Psoas muscle (tissue), 8 donors: ENCODE results near the gene STIMATE. TPM values are rescaled to one million over a fixed set of nuclear protein-coding genes. Genes with fewer than 3 reads are reported as not detected.
A peak's percentile ranks its signal among the peaks of the same experiment; 100 is the strongest.

Source experiments
- ATAC-seq, 4 donors: fragments of 200-7000 bp; cut with Tn5 transposase; one replicate each; pipeline ENCODE4 v1.9.1; 2020; ENCODE audit warnings: moderate library complexity in 3 of 4, mild to moderate bottlenecking in 2 of 4
- DNase-seq, 2 donors: peaks; one replicate each; pipeline ENCODE4 v3.0.0-alpha.2; 2020
- H3K27ac ChIP-seq: fragments of 200-600 bp; one replicate; pipeline ENCODE4 v1.8.0; 2022
- H3K27me3 ChIP-seq, 3 donors: fragments of 200-600 bp in 1 of 3; one replicate each; pipeline versions ENCODE4 v1.6.1 to v1.8.0; 2013 to 2022; ENCODE audit warnings: low read length in 2 of 3, mild to moderate bottlenecking in 2 of 3, moderate library complexity in 1 of 3; ENCODE audit not compliant: insufficient read depth in 3 of 3
- H3K36me3 ChIP-seq, 2 donors: fragments of 200-600 bp in 1 of 2; one replicate each; pipeline versions ENCODE4 v1.6.1 to v1.8.0; 2013 to 2022; ENCODE audit warnings: low read depth in 1 of 2, mild to moderate bottlenecking in 1 of 2, moderate library complexity in 1 of 2; ENCODE audit not compliant: insufficient read depth in 1 of 2
- H3K4me1 ChIP-seq: fragments of 200-600 bp; one replicate; pipeline ENCODE4 v1.8.0; 2022
- H3K4me3 ChIP-seq: fragments of 200-600 bp; one replicate; pipeline ENCODE4 v1.8.0; 2022; ENCODE audit warnings: mild to moderate bottlenecking
- H3K9me3 ChIP-seq: fragments of 200-600 bp; one replicate; pipeline ENCODE4 v1.8.0; 2022
- WGBS, 3 donors: extraction: QIAGEN DNeasy Blood & Tissue Kit; methylation state at CpG; one replicate each; pipeline versions ENCODE4 v1.1.6 to v1.1.7; 2013; 5-methylcytosine and 5-hydroxymethylcytosine counted together
- intact Hi-C, 2 donors: fragments of 100-400 bp; cut with DNase I; formaldehyde crosslinking; loops; one replicate each; pipeline versions ENCODE4 v1.11.0 to v1.14.2; 2022
- polyA plus RNA-seq, 3 donors: library from polyadenylated mRNA; stranded (reverse); fragments of 200-250 nt; gene quantifications; one replicate each; pipeline ENCODE4 v1.2.3, GENCODE V29; 2013
- total RNA-seq, 4 donors: library from RNA; stranded (reverse); fragmentation: NEBNext Ultra II Directional in 2 of 4; extraction: Animal tissue kit (Norgen Biotek cat#: 25700) in 2 of 4; gene quantifications; one replicate each; pipeline versions ENCODE4 v1.2.1 to v1.2.4, GENCODE V29; 2021 to 2023
- TF ChIP-seq, protein P1 (sequence below): fragments of 200-600 bp; IDR thresholded peaks from one replicate; pipeline ENCODE4 v1.8.0; 2022; ENCODE audit warnings: antibody characterized with exemption
- donor health status: healthy with polysubstance abuse.
- donor health status: DM: no; HTN: no; CAD: no; lungs with moderate emphysema.
- donor health status: Bipolar disorder and iron deficiency.
- donor health status: healthy.
- donor health status: DM: yes; HTN: yes; CAD: no.
- donor health status: DM: no; HTN: no; CAD: no.
- donor health status: DM: no; HTN: no; CAD: no.
- donor health status: DM: yes; HTN: yes; CAD: no.

Gene STIMATE
- total and polyA plus RNA-seq, 7 donors = 3.5 to 22.3 (median 10.2) TPM

DNA sequence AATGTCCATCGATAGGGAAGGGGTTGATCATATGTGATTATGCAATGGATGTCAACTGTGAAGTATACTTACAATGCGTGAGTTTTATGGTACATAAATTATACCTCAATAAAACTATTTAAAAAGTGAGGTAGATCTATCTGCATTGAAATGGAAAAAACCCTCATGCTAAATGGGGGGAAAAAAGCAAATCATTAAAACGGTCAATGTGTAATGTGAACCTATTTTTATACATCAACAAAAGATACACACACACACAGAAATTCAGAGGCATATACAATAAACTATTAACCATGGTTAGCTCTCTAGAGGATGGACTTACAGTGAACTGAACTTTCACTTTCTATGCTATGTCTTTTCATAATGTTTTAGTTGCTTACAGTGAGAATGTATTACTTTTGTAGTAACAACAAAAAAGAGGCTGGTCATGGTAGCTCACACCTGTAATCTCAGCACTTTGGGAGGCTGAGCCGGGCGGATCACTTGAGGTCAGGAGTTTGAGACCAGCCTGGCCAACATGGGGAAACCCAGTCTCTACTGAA, 23.1 kb downstream of the STIMATE start:
- Histone ChIP-seq H3K4me3 (no peak overlapping the region), H3K27me3 (no peaks in the 10 kb centered on the region), H3K9me3 (no peaks in the 10 kb centered on the region), H3K4me1 (peaks cover 14% of the 10 kb centered on the region), H3K36me3 (peaks cover 0 to 7% of the 10 kb centered on the region in 2 donors), H3K27ac (no peak overlapping the region)
- DNase-seq = no peak
- no peak for ATAC-seq
- TF ChIP-seq, protein P1, sequence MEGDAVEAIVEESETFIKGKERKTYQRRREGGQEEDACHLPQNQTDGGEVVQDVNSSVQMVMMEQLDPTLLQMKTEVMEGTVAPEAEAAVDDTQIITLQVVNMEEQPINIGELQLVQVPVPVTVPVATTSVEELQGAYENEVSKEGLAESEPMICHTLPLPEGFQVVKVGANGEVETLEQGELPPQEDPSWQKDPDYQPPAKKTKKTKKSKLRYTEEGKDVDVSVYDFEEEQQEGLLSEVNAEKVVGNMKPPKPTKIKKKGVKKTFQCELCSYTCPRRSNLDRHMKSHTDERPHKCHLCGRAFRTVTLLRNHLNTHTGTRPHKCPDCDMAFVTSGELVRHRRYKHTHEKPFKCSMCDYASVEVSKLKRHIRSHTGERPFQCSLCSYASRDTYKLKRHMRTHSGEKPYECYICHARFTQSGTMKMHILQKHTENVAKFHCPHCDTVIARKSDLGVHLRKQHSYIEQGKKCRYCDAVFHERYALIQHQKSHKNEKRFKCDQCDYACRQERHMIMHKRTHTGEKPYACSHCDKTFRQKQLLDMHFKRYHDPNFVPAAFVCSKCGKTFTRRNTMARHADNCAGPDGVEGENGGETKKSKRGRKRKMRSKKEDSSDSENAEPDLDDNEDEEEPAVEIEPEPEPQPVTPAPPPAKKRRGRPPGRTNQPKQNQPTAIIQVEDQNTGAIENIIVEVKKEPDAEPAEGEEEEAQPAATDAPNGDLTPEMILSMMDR = no peak
- 74 to 84% (median 82%) methylated on average over 5 of the region's 5 CpGs for WGBS, 3 donors
- intact Hi-C loops = no loop called here

DNA sequence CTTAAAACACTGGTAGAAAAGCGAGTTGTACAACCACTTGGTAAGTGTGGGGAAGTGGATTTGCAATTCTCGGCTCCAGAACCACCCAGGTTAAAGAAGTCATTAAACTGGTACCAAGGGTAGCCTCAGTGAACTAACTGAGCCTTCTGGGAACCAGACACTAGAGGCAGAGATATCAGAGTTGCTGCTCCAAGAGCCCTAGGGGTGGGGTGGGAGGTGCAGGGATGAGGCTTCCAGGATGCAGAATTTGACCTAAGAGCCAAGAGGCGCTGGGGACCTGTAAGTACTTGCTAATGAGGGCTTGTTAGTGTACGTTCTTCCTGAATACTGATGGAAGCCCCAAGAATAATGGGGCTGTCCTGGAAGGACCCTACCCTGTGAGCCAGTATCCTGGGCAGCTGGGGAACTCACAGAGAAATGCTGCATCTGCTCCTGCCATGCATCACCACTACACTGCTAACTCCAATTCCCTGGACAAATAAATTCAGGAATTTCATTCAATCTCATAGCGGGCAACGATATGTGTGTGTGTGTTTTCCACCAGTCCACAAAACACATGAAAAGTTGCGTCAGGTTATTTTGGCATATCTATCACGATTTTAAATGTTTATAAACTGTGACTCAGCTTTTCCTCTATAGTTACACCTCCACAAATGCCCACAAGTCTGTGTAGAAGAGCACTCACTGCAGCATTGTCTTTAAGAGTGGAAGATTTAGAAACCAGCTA, 23.8 kb downstream of the STIMATE start:
- Histone ChIP-seq H3K9me3 (no peaks in the 10 kb centered on the region), H3K27ac (no peak overlapping the region), H3K4me1 (peaks cover 14% of the 10 kb centered on the region), H3K4me3 (no peak overlapping the region), H3K27me3 (no peaks in the 10 kb centered on the region), H3K36me3 (peaks cover 0 to 2% of the 10 kb centered on the region in 2 donors)
- intact Hi-C loops = no loop called here
- TF ChIP-seq, protein P1 = no peak
- DNase-seq (no peak), ATAC-seq (peak in 2 of 4 donors; percentile 24 to 27)
- 70 to 81% (median 72%) methylated on average over 8 of the region's 8 CpGs for WGBS, 3 donors

DNA sequence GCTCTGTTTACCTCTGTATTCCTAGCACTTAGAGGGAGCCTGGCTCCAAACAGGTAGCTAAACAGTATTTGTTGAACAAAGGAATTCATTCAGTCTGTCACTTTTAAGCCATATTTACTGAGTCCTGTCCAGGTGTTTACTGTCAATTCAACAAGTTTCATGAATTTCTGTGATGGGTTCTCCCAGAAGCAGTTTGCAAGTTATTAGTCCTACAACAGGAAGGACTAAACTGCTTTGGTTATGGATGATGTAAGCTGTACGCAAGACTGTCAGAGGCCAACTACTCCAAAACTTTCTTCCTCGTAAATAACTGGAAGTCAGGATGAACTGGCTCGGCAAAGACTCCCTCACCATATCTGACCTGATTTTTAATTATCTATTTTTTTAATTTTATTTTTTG, 25.1 kb downstream of the STIMATE start:
- TF ChIP-seq, protein P1 = no peak
- no peak overlapping the region for H3K4me3 ChIP-seq
- WGBS, 3 donors = 94 to 98% (median 95%) methylated on average over 3 of the region's 3 CpGs
- H3K27ac ChIP-seq = no peak overlapping the region
- H3K9me3 ChIP-seq = no peaks in the 10 kb centered on the region
- DNase-seq = no peak
- no peak for ATAC-seq
- H3K4me1 ChIP-seq = peaks cover 14% of the 10 kb centered on the region
- H3K36me3 ChIP-seq = no peaks in the 10 kb centered on the region
- no peaks in the 10 kb centered on the region for H3K27me3 ChIP-seq
- intact Hi-C loops = no loop called here

DNA sequence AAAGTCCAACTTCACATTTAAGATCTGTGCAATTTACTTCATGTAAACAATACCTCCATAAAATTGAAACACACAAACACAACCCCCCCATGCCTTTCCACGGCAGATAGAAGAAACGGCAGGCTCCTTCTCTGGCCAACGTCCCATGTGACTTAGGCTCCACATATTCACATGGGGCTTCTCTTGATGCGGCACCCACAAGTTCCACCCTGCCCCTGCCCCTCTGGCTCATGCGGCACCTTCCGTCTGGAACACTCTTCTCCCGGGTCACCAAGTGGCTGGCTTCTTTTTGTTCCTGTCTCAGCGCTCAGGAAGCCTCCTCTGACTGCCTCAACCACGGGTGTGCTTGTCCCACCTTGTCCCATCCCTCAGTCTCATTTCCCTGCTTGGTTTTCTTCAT, 25.6 kb downstream of the STIMATE start:
- no peak overlapping the region for H3K27ac ChIP-seq
- no peak for ATAC-seq
- no peaks in the 10 kb centered on the region for H3K27me3 ChIP-seq
- WGBS, 3 donors = 68 to 88% (median 69%) methylated on average over 9 of the region's 9 CpGs
- no peak for DNase-seq
- H3K4me1 ChIP-seq = peaks cover 12% of the 10 kb centered on the region
- no peaks in the 10 kb centered on the region for H3K9me3 ChIP-seq
- H3K4me3 ChIP-seq = no peak overlapping the region
- TF ChIP-seq, protein P1 = no peak
- intact Hi-C loops = no loop called here
- H3K36me3 ChIP-seq = no peaks in the 10 kb centered on the region
